IPS DF 19.7 (cell line): ENCODE data around the gene ZNF662.

ENCODE experiments used
- DNase-seq: peaks from one replicate; pipeline ENCODE4 v3.0.0-alpha.2; 2013; ENCODE audit warnings: low read depth, low spot score

Gene ZNF662

GRCh38 chr3:42886294-42886822, 19.6 kb upstream of the ZNF662 start:
- DNase-seq: no peak

GRCh38 chr3:42887084-42887483, 18.9 kb upstream of the ZNF662 start:
- no peak for DNase-seq

- peak; percentile 68 for DNase-seq
Measured at GRCh38 chr3:42891042-42891441, 14.9 kb upstream of the ZNF662 start.

- no peak for DNase-seq
Measured at GRCh38 chr3:42892169-42892568, 13.8 kb upstream of the ZNF662 start.

GRCh38 chr3:42892807-42893206, 13.1 kb upstream of the ZNF662 start:
- no peak for DNase-seq

GRCh38 chr3:42894698-42895579, 11.0 kb upstream of the ZNF662 start:
- no peak for DNase-seq

GRCh38 chr3:42895580-42895868, 10.4 kb upstream of the ZNF662 start:
- no peak for DNase-seq

- no peak for DNase-seq
Measured at GRCh38 chr3:42898896-42899675, 6.9 kb upstream of the ZNF662 start.

- DNase-seq: no peak
Measured at GRCh38 chr3:42900226-42901072, 5.5 kb upstream of the ZNF662 start.

- no peak for DNase-seq
Measured at GRCh38 chr3:42901073-42901415, 4.9 kb upstream of the ZNF662 start.

GRCh38 chr3:42902257-42902656, 3.7 kb upstream of the ZNF662 start:
- DNase-seq: no peak

GRCh38 chr3:42904076-42904475, 1.9 kb upstream of the ZNF662 start:
- DNase-seq: no peak

- no peak for DNase-seq
Measured at GRCh38 chr3:42905740-42906069, 237 bp upstream of the ZNF662 start.

GRCh38 chr3:42906848-42907183, 874 bp downstream of the ZNF662 start:
- no peak for DNase-seq

- no peak for DNase-seq
Measured at GRCh38 chr3:42908675-42909074, 2.7 kb downstream of the ZNF662 start.

GRCh38 chr3:42911551-42911950, 5.6 kb downstream of the ZNF662 start:
- DNase-seq: no peak

- no peak for DNase-seq
Measured at GRCh38 chr3:42914771-42915515, 9.0 kb downstream of the ZNF662 start.

GRCh38 chr3:42923606-42924005, 17.7 kb downstream of the ZNF662 start:
- DNase-seq: no peak

GRCh38 chr3:42926310-42926709, 20.4 kb downstream of the ZNF662 start:
- DNase-seq: no peak

- no peak for DNase-seq
Measured at GRCh38 chr3:42934111-42934510, 28.2 kb downstream of the ZNF662 start.

- DNase-seq: no peak
Measured at GRCh38 chr3:42934910-42935309, 29.0 kb downstream of the ZNF662 start.

GRCh38 chr3:42935472-42935871, 29.5 kb downstream of the ZNF662 start:
- DNase-seq: no peak
